PC-9 (cell line): ENCODE results near the gene DNAL4. TPM values are rescaled to one million over a fixed set of nuclear protein-coding genes. Genes with fewer than 3 reads are reported as not detected.

ENCODE experiments used
- BruUV-seq: library from RNA; stranded (reverse); fragments of 400-500 nt; replicated peaks from 2 replicates; lab custom pipeline; 2021; lab: Mats Ljungman, UMichigan
- CTCF ChIA-PET: fragments of 300-600 bp; sonication (Branson Sonifier 250); formaldehyde crosslinking; loops from one replicate; lab custom pipeline; 2022; ENCODE audit warnings: antibody characterized with exemption; lab: Charles Lee
- POLR2A ChIA-PET: fragments of 300-600 bp; sonication (Branson Sonifier 250); formaldehyde crosslinking; loops from one replicate; lab custom pipeline; 2022; ENCODE audit warnings: antibody characterized with exemption; ENCODE audit not compliant: unreplicated experiment; lab: Charles Lee
- DNase-seq, 2 experiments: peaks; one replicate each; pipeline versions ENCODE4 v3.0.0 to v3.0.0-alpha.2; 2015 to 2022; ENCODE audit warnings: mixed read lengths in 1 of 2
- H2AFZ ChIP-seq: fragments of 200-600 bp; sonication (generic); 2 replicates; pipeline ENCODE4 v1.8.1; 2017; ENCODE audit warnings: antibody characterized with exemption
- H3F3A ChIP-seq: fragments of 200-600 bp; sonication (generic); 2 replicates; pipeline ENCODE4 v1.8.1; 2017; ENCODE audit warnings: antibody characterized with exemption, mild to moderate bottlenecking, low read depth; ENCODE audit not compliant: insufficient read depth
- H3K27ac ChIP-seq: fragments of 200-600 bp; sonication (generic); 2 replicates; pipeline ENCODE4 v1.6.1; 2016; ENCODE audit warnings: mixed run types
- H3K27me3 ChIP-seq: fragments of 200-600 bp; sonication (generic); 2 replicates; pipeline ENCODE4 v1.6.1; 2016; ENCODE audit warnings: low read depth, mixed run types; ENCODE audit not compliant: insufficient read depth
- H3K36me3 ChIP-seq: fragments of 200-600 bp; sonication (generic); 2 replicates; pipeline ENCODE4 v1.6.1; 2016; ENCODE audit warnings: low read depth, mixed run types
- H3K4me1 ChIP-seq: fragments of 200-600 bp; sonication (generic); replicated peaks from 2 replicates; pipeline ENCODE4 v1.6.1; 2016; ENCODE audit warnings: mixed run types; ENCODE audit not compliant: insufficient read depth
- H3K4me2 ChIP-seq: fragments of 200-600 bp; sonication (generic); 2 replicates; pipeline ENCODE4 v1.6.1; 2017; ENCODE audit warnings: mixed run types
- H3K4me3 ChIP-seq: fragments of 200-600 bp; sonication (generic); 2 replicates; pipeline ENCODE4 v1.6.1; 2016; ENCODE audit warnings: mixed run types
- H3K79me2 ChIP-seq: fragments of 200-600 bp; sonication (generic); 2 replicates; pipeline ENCODE4 v1.6.1; 2017; ENCODE audit warnings: low read depth, mixed run types
- H3K9me2 ChIP-seq: fragments of 200-600 bp; sonication (generic); 2 replicates; pipeline ENCODE4 v1.8.1; 2017; ENCODE audit warnings: mild to moderate bottlenecking; ENCODE audit not compliant: insufficient read depth
- H3K9me3 ChIP-seq: fragments of 200-600 bp; sonication (generic); 2 replicates; pipeline ENCODE4 v1.8.1; 2016; ENCODE audit warnings: low read depth; ENCODE audit not compliant: insufficient read depth
- H4K20me1 ChIP-seq: fragments of 200-600 bp; sonication (generic); 2 replicates; pipeline ENCODE4 v1.8.1; 2017; ENCODE audit not compliant: insufficient read depth
- CTCF ChIP-seq: fragments of 200-600 bp; sonication (generic); conservative IDR thresholded peaks from 2 replicates; pipeline ENCODE4 v1.6.1; 2017; ENCODE audit warnings: mixed run types, antibody characterized with exemption, mild to moderate bottlenecking, moderate library complexity
- EZH2 ChIP-seq: fragments of 200-600 bp; sonication (generic); IDR thresholded peaks from 2 replicates; pipeline ENCODE4 v1.8.0; 2017; ENCODE audit warnings: antibody characterized with exemption, low read depth
- intact Hi-C: fragments of 100-400 bp; cut with micrococcal nuclease; formaldehyde crosslinking; loops from one replicate; pipeline ENCODE4 v1.10.0; 2022; ENCODE audit not compliant: unreplicated experiment
- total RNA-seq: library from RNA; stranded (reverse); gene quantifications from 2 replicates; pipeline ENCODE4 v1.2.3, GENCODE V29; 2021

The DNAL4 gene
- total RNA-seq, 1 experiment from 2014 or later = 50.3 TPM

GRCh38 chr22:38828616-38829205, 34.8 kb upstream of the DNAL4 start:
- no TSS peak for BruUV-seq
- POLR2A ChIA-PET = no interaction called here

GRCh38 chr22:38828191-38828590, 34.2 kb upstream of the DNAL4 start:
- POLR2A ChIA-PET = no interaction called here
- TF ChIP-seq CTCF = no peak
- no peak for TF ChIP-seq EZH2
- H3K36me3 ChIP-seq = no peaks in the 10 kb centered on the region
- H3K79me2 ChIP-seq = no peaks in the 10 kb centered on the region
- no peak overlapping the region for H3K27ac ChIP-seq
- BruUV-seq = no TSS peak
- H3K4me3 ChIP-seq = no peak overlapping the region
- no peak overlapping the region for H3K4me2 ChIP-seq
- no peaks in the 10 kb centered on the region; the same call in 1 of the 2 replicates for H4K20me1 ChIP-seq
- peaks cover 32% of the 10 kb centered on the region for H3K4me1 ChIP-seq
- H3K27me3 ChIP-seq = no peaks in the 10 kb centered on the region
- DNase-seq = no peak
- intact Hi-C loops = no loop called here
- no peak overlapping the region for H2AFZ ChIP-seq
- CTCF ChIA-PET = no interaction called here
- peaks cover 10% of the 10 kb centered on the region; the same call in 1 of the 2 replicates for H3F3A ChIP-seq
- no peaks in the 10 kb centered on the region for H3K9me2 ChIP-seq
- no peaks in the 10 kb centered on the region for H3K9me3 ChIP-seq

More at GRCh38 chr22:38828616-38829205, 34.8 kb upstream of the DNAL4 start:
- CTCF ChIA-PET = no interaction called here
- intact Hi-C loops = no loop called here
- Histone ChIP-seq H3F3A (peaks cover 10% of the 10 kb centered on the region; the same call in 1 of the 2 replicates), H2AFZ (no peak overlapping the region), H3K4me3 (no peak overlapping the region), H3K27ac (no peak overlapping the region), H3K79me2 (no peaks in the 10 kb centered on the region), H3K4me1 (peaks cover 32% of the 10 kb centered on the region), H3K4me2 (no peak overlapping the region), H3K36me3 (no peaks in the 10 kb centered on the region), H3K27me3 (no peaks in the 10 kb centered on the region), H3K9me2 (no peaks in the 10 kb centered on the region), H4K20me1 (no peaks in the 10 kb centered on the region; the same call in 1 of the 2 replicates), H3K9me3 (no peaks in the 10 kb centered on the region)
- DNase-seq = no peak
- no peak for TF ChIP-seq CTCF
- TF ChIP-seq EZH2 = no peak

- TF ChIP-seq CTCF (no peak), EZH2 (no peak)
- Histone ChIP-seq H3K36me3 (no peaks in the 10 kb centered on the region), H3K4me1 (peaks cover 32% of the 10 kb centered on the region), H3F3A (peaks cover 10% of the 10 kb centered on the region; the same call in 1 of the 2 replicates), H3K79me2 (no peaks in the 10 kb centered on the region), H3K4me2 (no peak overlapping the region), H4K20me1 (no peaks in the 10 kb centered on the region; the same call in 1 of the 2 replicates), H3K4me3 (no peak overlapping the region), H2AFZ (no peak overlapping the region), H3K9me3 (no peaks in the 10 kb centered on the region), H3K27ac (no peak overlapping the region), H3K9me2 (no peaks in the 10 kb centered on the region), H3K27me3 (no peaks in the 10 kb centered on the region)
- intact Hi-C loops = no loop called here
- ChIA-PET CTCF (no interaction called here), POLR2A (no interaction called here)
- BruUV-seq = no TSS peak
- DNase-seq = no peak
These were observed 33.6 kb upstream of the DNAL4 start for GRCh38 chr22:38827510-38827909.
